Measurements from ENCODE around the gene PTGR3. TPM values are rescaled to one million over a fixed set of nuclear protein-coding genes. Genes with fewer than 3 reads are reported as not detected.

Gene PTGR3
- total and polyA plus RNA-seq, 2 of the 8 experiments (the other 6 are each of a cell fraction or from before 2014, with no cell fraction given), result 2.0 to 3.6 TPM

DNA sequence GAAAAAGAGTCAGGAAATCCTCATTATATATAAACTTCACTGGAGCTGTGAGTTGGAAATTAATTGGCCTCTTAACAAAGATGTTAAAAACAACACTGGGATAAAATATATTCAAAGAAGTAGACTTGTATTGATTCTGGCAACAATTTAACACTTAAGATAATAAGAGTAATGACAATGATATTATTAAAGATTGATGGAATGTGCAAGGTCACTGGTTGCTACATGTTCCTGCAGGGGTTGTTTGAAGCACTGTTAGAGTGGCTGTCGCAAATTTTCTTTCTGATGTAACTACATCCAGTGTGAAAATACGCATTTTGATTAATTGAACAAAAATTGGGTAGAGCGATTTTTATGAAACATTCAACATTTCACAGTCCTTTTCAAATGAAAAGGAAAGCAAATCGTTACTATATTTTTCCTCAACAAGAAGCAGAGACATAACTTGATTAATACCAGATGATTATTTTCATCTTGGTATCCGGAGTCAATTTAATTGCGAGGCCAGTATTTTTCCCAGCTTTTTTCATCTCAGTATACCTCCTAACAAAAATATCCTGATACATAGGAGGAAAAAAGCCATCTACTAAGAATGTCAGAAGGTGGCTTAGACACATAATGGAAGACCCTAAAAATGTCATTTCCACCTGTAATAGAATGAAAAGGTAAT is 6.1 kb downstream of the PTGR3 start:
- TF ChIP-seq YY1 (IDR thresholded peaks at IDR 0.05; ENCODE audit: low read depth, low read length) (no peak), POU5F1 (IDR thresholded peaks at IDR 0.05; ENCODE audit: low read depth, low read length) (no peak), SP1 (IDR thresholded peaks at IDR 0.05; ENCODE audit: low read depth, low read length) (no peak)
- H4K5ac ChIP-seq (ENCODE audit: insufficient read length, low read depth, low read length), result no peak overlapping the region
- POLR2A ChIA-PET (ENCODE audit: partially characterized antibody), result no interaction called here
- no peaks in the 10 kb centered on the region for H3K9me3 ChIP-seq (ENCODE audit: insufficient read depth in 2 of 2, low read depth in 1 of 2, low read length in 1 of 2)
- no peak for DNase-seq (ENCODE audit: low read depth in 1 of 2, low spot score in 2 of 2)
- peaks cover 40 to 64% (median 51%) of the 10 kb centered on the region in 4 experiments for H3K27me3 ChIP-seq (replicated peaks in 1 of 4; ENCODE audit: control insufficient read depth in 3 of 4, extremely low read depth in 1 of 4, insufficient read depth in 3 of 4, low read length in 3 of 4)
- H4K20me1 ChIP-seq (replicated peaks in 1 of 2; ENCODE audit: control insufficient read depth in 1 of 2, insufficient read depth in 2 of 2, low read length in 2 of 2), result peaks cover 9 to 17% of the 10 kb centered on the region in 2 experiments
- H2BK5ac ChIP-seq (ENCODE audit: low read depth, low read length), result no peak overlapping the region
- H2BK12ac ChIP-seq (ENCODE audit: low read depth, low read length), result no peak overlapping the region
- H3K9ac ChIP-seq (replicated peaks in 1 of 4; ENCODE audit: extremely low read depth in 1 of 4, low read depth in 3 of 4, low read length in 3 of 4), result no peak overlapping the region
- H3K23me2 ChIP-seq (ENCODE audit: low read depth, low read length), result peaks cover 9% of the 10 kb centered on the region; the same call in 1 of the 2 replicates
- no peak overlapping the region for H2AK5ac ChIP-seq (ENCODE audit: low read depth, low read length)
- no peak overlapping the region for H3K4me3 ChIP-seq (ENCODE audit: extremely low read depth in 1 of 4, insufficient read depth in 2 of 4, low read depth in 3 of 4, low read length in 4 of 4)
- H3K4me2 ChIP-seq (ENCODE audit: insufficient read depth in 1 of 2, low read depth in 2 of 2, low read length in 2 of 2), result no peak overlapping the region; a peak in 1 of 4 replicates
- H3K18ac ChIP-seq (ENCODE audit: extremely low read depth, low read length), result no peak overlapping the region
- H3K36me3 ChIP-seq (ENCODE audit: control insufficient read depth in 2 of 4, insufficient read depth in 4 of 4, low read length in 3 of 4), result no peaks in the 10 kb centered on the region; a peak in 1 of 8 replicates
- no peak overlapping the region for H2AFZ ChIP-seq (ENCODE audit: low read length)
- WGBS, 2 experiments (ENCODE audit: extremely low coverage in 1 of 2, insufficient coverage in 1 of 2, insufficient read length in 1 of 2, insufficient replicate concordance in 2 of 2, low coverage in 1 of 2, low lambda C conversion rate in 2 of 2, missing lambda C conversion rate in 1 of 2), result 88% methylated on average over 6 of the region's 6 CpGs; no CpG with 5 or more reads in 1 of the 2 experiments
- no peak overlapping the region for H4K91ac ChIP-seq (replicated peaks; ENCODE audit: insufficient read length, low read length)
- H3K23ac ChIP-seq (ENCODE audit: insufficient read length), result no peak overlapping the region
- H3K4me1 ChIP-seq (replicated peaks in 1 of 4; ENCODE audit: control insufficient read depth in 3 of 4, insufficient read depth in 4 of 4, low read length in 3 of 4), result peaks cover 4 to 27% (median 17%) of the 10 kb centered on the region in 4 experiments
- no peak for FAIRE-seq
- no peak overlapping the region for H4K8ac ChIP-seq (ENCODE audit: extremely low read depth, insufficient read depth, low read length)
- no peak overlapping the region for H2BK120ac ChIP-seq (replicated peaks; ENCODE audit: low read depth, low read length)
- H3K79me2 ChIP-seq (ENCODE audit: control insufficient read depth in 1 of 2, insufficient read depth in 2 of 2, low read length in 2 of 2), result no peaks in the 10 kb centered on the region
- H3K56ac ChIP-seq (replicated peaks; ENCODE audit: insufficient read length, low read depth, low read length), result no peak overlapping the region
- H3K14ac ChIP-seq (ENCODE audit: insufficient read length), result no peak overlapping the region
- CTCF ChIA-PET (ENCODE audit: partially characterized antibody), result interaction anchor here (0.8 kb wide), 1 partner anchor 90 kb away, joined by 4 read pairs; no protein-coding TSS in a partner anchor
- no peak overlapping the region for H3K4ac ChIP-seq (replicated peaks; ENCODE audit: insufficient read length, low read depth, low read length)
- H3K27ac ChIP-seq (ENCODE audit: low read depth, low read length), result no peak overlapping the region
- no peak overlapping the region for H2BK15ac ChIP-seq (ENCODE audit: low read length)
- H3K79me1 ChIP-seq (ENCODE audit: low read depth, low read length), result no peaks in the 10 kb centered on the region
- no peak overlapping the region for H2BK20ac ChIP-seq (ENCODE audit: low read length)

Data from H1 (cell line).